Ishikawa (cell line): ENCODE measurements around the gene KCNT1.

ENCODE experiments used
- CEBPB ChIP-seq: IDR thresholded peaks from 2 replicates; pipeline ENCODE4 v1.6.1; 2012
- CREB1 ChIP-seq: IDR thresholded peaks from 2 replicates; pipeline ENCODE4 v1.6.1; 2012; ENCODE audit warnings: low read depth
- EGR1 ChIP-seq: IDR thresholded peaks from 2 replicates; pipeline ENCODE4 v1.6.1; 2012
- EP300 ChIP-seq: IDR thresholded peaks from 2 replicates; pipeline ENCODE4 v1.6.1; 2012; ENCODE audit warnings: borderline replicate concordance
- FOXM1 ChIP-seq: IDR thresholded peaks from 2 replicates; pipeline ENCODE4 v1.6.1; 2012; ENCODE audit warnings: low read depth, borderline replicate concordance
- MAX ChIP-seq: IDR thresholded peaks from 2 replicates; pipeline ENCODE4 v1.6.1; 2012
- NFIC ChIP-seq: IDR thresholded peaks from 2 replicates; pipeline ENCODE4 v1.6.1; 2012
- RAD21 ChIP-seq: IDR thresholded peaks from 2 replicates; pipeline ENCODE4 v1.6.1; 2012; ENCODE audit warnings: low read depth
- REST ChIP-seq: IDR thresholded peaks from 2 replicates; pipeline ENCODE4 v1.6.1; 2012; ENCODE audit warnings: low read depth, mild to moderate bottlenecking
- TAF1 ChIP-seq: IDR thresholded peaks from 2 replicates; pipeline ENCODE4 v1.6.1; 2012; ENCODE audit warnings: low read depth, mild to moderate bottlenecking
- TCF12 ChIP-seq: IDR thresholded peaks from 2 replicates; pipeline ENCODE4 v1.6.1; 2012; ENCODE audit warnings: low read depth
- TEAD4 ChIP-seq: IDR thresholded peaks from 2 replicates; pipeline ENCODE4 v1.6.1; 2012
- USF1 ChIP-seq: IDR thresholded peaks from 2 replicates; pipeline ENCODE4 v1.6.1; 2012
- YY1 ChIP-seq: IDR thresholded peaks from 2 replicates; pipeline ENCODE4 v1.6.1; 2012; ENCODE audit warnings: low read depth
- ZBTB7A ChIP-seq: IDR thresholded peaks from 2 replicates; pipeline ENCODE4 v1.6.1; 2012; ENCODE audit warnings: low read depth

The KCNT1 gene

GRCh38 chr9:135744333-135745070, 42.5 kb downstream of the KCNT1 start:
- no peak for TF ChIP-seq REST
- TF ChIP-seq ZBTB7A = no peak
- no peak for TF ChIP-seq TAF1
- no peak for TF ChIP-seq FOXM1
- TF ChIP-seq YY1 = no peak
- TF ChIP-seq TCF12 = no peak
- TF ChIP-seq RAD21 = no peak

GRCh38 chr9:135745189-135745588, 43.2 kb downstream of the KCNT1 start:
- TF ChIP-seq ZBTB7A (no peak), CEBPB (no peak), TCF12 (no peak), EP300 (no peak), TAF1 (no peak), EGR1 (no peak), RAD21 (no peak), NFIC (no peak), TEAD4 (no peak), USF1 (no peak), YY1 (no peak), REST (no peak), FOXM1 (no peak), MAX (no peak), CREB1 (no peak)

GRCh38 chr9:135745686-135746324, 43.8 kb downstream of the KCNT1 start:
- TF ChIP-seq NFIC = no peak
- TF ChIP-seq CEBPB = no peak
- no peak for TF ChIP-seq REST
- TF ChIP-seq CREB1 = no peak
- TF ChIP-seq USF1 = no peak
- TF ChIP-seq FOXM1 = no peak
- no peak for TF ChIP-seq ZBTB7A
- no peak for TF ChIP-seq TEAD4
- no peak for TF ChIP-seq TCF12

- TF ChIP-seq EP300 (no peak), TEAD4 (no peak), NFIC (no peak), EGR1 (no peak), REST (no peak), TAF1 (no peak), TCF12 (no peak), CREB1 (no peak), ZBTB7A (no peak)
These were observed 44.6 kb downstream of the KCNT1 start for GRCh38 chr9:135746565-135746964.
